IMR-90 (cell line): ENCODE results near the gene SUPT3H. TPM values are rescaled to one million over a fixed set of nuclear protein-coding genes. Genes with fewer than 3 reads are reported as not detected.

Experiments used
- ATAC-seq: fragments of 200-7000 bp; cut with Tn5 transposase; 2 replicates; pipeline ENCODE4 v1.9.1; 2020; ENCODE audit warnings: low read depth, mild to moderate bottlenecking, moderate library complexity
- BruUV-seq: library from RNA; stranded (reverse); fragments of 400-500 nt; replicated peaks from 2 replicates; lab custom pipeline; 2021; lab: Mats Ljungman, UMichigan
- CTCF ChIA-PET: fragments of 300-600 bp; formaldehyde crosslinking; extraction: SDS; loops from one replicate; lab custom pipeline; 2021; ENCODE audit warnings: antibody characterized with exemption; lab: Yijun Ruan, JAX
- POLR2A ChIA-PET: fragments of 300-600 bp; sonication (Branson Sonifier 250); formaldehyde crosslinking; loops from one replicate; lab custom pipeline; 2022; ENCODE audit warnings: antibody characterized with exemption; ENCODE audit not compliant: unreplicated experiment; lab: Charles Lee
- DNase-seq: peaks from one replicate; pipeline ENCODE4 v3.0.0; 2013
- H2AFZ ChIP-seq: replicated peaks from 2 replicates; pipeline ENCODE3; 2013; ENCODE audit warnings: low read length, mild to moderate bottlenecking; ENCODE audit not compliant: poor library complexity
- H2AK5ac ChIP-seq: 2 replicates; pipeline ENCODE4 v1.6.1; 2013; ENCODE audit warnings: low read depth, low read length, inconsistent platforms
- H2AK9ac ChIP-seq: replicated peaks from 2 replicates; pipeline ENCODE3; 2013; ENCODE audit warnings: mild to moderate bottlenecking, low read depth, low read length, moderate library complexity; ENCODE audit not compliant: poor library complexity
- H2BK120ac ChIP-seq: 2 replicates; pipeline ENCODE4 v1.6.1; 2013; ENCODE audit warnings: low read depth, low read length, inconsistent platforms
- H2BK15ac ChIP-seq: 3 replicates; pipeline ENCODE4 v1.6.1; 2013; ENCODE audit warnings: low read depth, low read length, inconsistent platforms
- H2BK20ac ChIP-seq: 2 replicates; pipeline ENCODE4 v1.6.1; 2013; ENCODE audit warnings: low read depth, mild to moderate bottlenecking, inconsistent platforms, low read length, moderate library complexity
- H2BK5ac ChIP-seq: 2 replicates; pipeline ENCODE4 v1.6.1; 2013; ENCODE audit warnings: mild to moderate bottlenecking, low read depth, low read length, inconsistent platforms; ENCODE audit not compliant: poor library complexity, severe bottlenecking
- H3K14ac ChIP-seq: replicated peaks from 2 replicates; pipeline ENCODE4 v1.6.1; 2013; ENCODE audit warnings: low read depth, low read length, inconsistent platforms
- H3K18ac ChIP-seq: 2 replicates; pipeline ENCODE4 v1.6.1; 2013; ENCODE audit warnings: low read depth, low read length, control low read depth
- H3K23ac ChIP-seq: 2 replicates; pipeline ENCODE4 v1.6.1; 2013; ENCODE audit warnings: low read depth, low read length, inconsistent platforms
- H3K27ac ChIP-seq: 2 replicates; pipeline ENCODE4 v1.5.1; 2013; ENCODE audit warnings: mild to moderate bottlenecking, control low read depth, low read length; ENCODE audit not compliant: insufficient read depth
- H3K27me3 ChIP-seq: 2 replicates; pipeline ENCODE4 v1.6.1; 2013; ENCODE audit warnings: low read length; ENCODE audit not compliant: control insufficient read depth, insufficient read depth
- H3K36me3 ChIP-seq: 2 replicates; pipeline ENCODE4 v1.6.1; 2013; ENCODE audit warnings: low read length, mixed read lengths; ENCODE audit not compliant: control insufficient read depth, insufficient read depth
- H3K4ac ChIP-seq: 2 replicates; pipeline ENCODE4 v1.6.1; 2013; ENCODE audit warnings: low read depth, low read length, inconsistent platforms
- H3K4me1 ChIP-seq: 2 replicates; pipeline ENCODE4 v1.6.1; 2013; ENCODE audit warnings: low read length, mixed read lengths; ENCODE audit not compliant: control insufficient read depth, insufficient read depth
- H3K4me2 ChIP-seq: 2 replicates; pipeline ENCODE4 v1.6.1; 2013; ENCODE audit warnings: low read depth, mild to moderate bottlenecking, control low read depth, low read length, moderate library complexity
- H3K4me3 ChIP-seq: 2 replicates; pipeline ENCODE4 v1.5.1; 2013; ENCODE audit warnings: low read depth, mild to moderate bottlenecking, control low read depth, low read length, moderate library complexity; ENCODE audit not compliant: insufficient read depth
- H3K56ac ChIP-seq: 2 replicates; pipeline ENCODE4 v1.6.1; 2013; ENCODE audit warnings: low read length, inconsistent platforms; ENCODE audit not compliant: insufficient read depth; ENCODE audit errors: extremely low read depth
- H3K79me1 ChIP-seq, 2 experiments: 2 replicates each; pipeline ENCODE4 v1.6.1; 2013; ENCODE audit warnings: low read length in 2 of 2, inconsistent platforms in 1 of 2, low read depth in 1 of 2
- H3K9ac ChIP-seq: 2 replicates; pipeline ENCODE4 v1.6.1; 2013; ENCODE audit warnings: low read depth, low read length, control low read depth
- H3K9me1 ChIP-seq: 2 replicates; pipeline ENCODE4 v1.6.1; 2013; ENCODE audit warnings: low read length, inconsistent platforms; ENCODE audit not compliant: insufficient read depth
- H3K9me3 ChIP-seq: 2 replicates; pipeline ENCODE4 v1.6.1; 2013; ENCODE audit warnings: low read length; ENCODE audit not compliant: control insufficient read depth, insufficient read depth
- H4K20me1 ChIP-seq: 2 replicates; pipeline ENCODE4 v1.6.1; 2013; ENCODE audit warnings: low read length, inconsistent platforms; ENCODE audit not compliant: insufficient read depth
- H4K5ac ChIP-seq: 2 replicates; pipeline ENCODE4 v1.6.1; 2013; ENCODE audit warnings: mild to moderate bottlenecking, low read depth, low read length, control low read depth
- H4K8ac ChIP-seq, 2 experiments: 2 replicates each; pipeline ENCODE4 v1.6.1; 2013; ENCODE audit warnings: low read depth in 2 of 2, low read length in 2 of 2, control low read depth in 1 of 2, inconsistent platforms in 1 of 2
- H4K91ac ChIP-seq: 2 replicates; pipeline ENCODE4 v1.6.1; 2013; ENCODE audit warnings: low read depth, low read length, inconsistent platforms; ENCODE audit not compliant: insufficient read depth
- BHLHE40 ChIP-seq: fragments of 150-350 bp; IDR thresholded peaks from 2 replicates; pipeline ENCODE4 v1.6.1; 2016; ENCODE audit warnings: mild to moderate bottlenecking, low read depth, low read length
- CEBPB ChIP-seq: IDR thresholded peaks from 2 replicates; pipeline ENCODE4 v1.6.1; 2012; ENCODE audit warnings: low read depth, low read length, improper control_type of control experiment
- CHD1 ChIP-seq: IDR thresholded peaks from 2 replicates; pipeline ENCODE4 v1.6.1; 2012; ENCODE audit warnings: low read depth, low read length, improper control_type of control experiment
- CTCF ChIP-seq: conservative IDR thresholded peaks from 2 replicates; pipeline ENCODE4 v1.5.1; 2012; ENCODE audit warnings: mild to moderate bottlenecking, low read depth, low read length, improper control_type of control experiment
- ELK1 ChIP-seq: fragments of 150-350 bp; IDR thresholded peaks from 2 replicates; pipeline ENCODE4 v1.6.1; 2016; ENCODE audit warnings: low read depth, mild to moderate bottlenecking, low read length, moderate library complexity, borderline replicate concordance
- FOS ChIP-seq: fragments of 150-350 bp; IDR thresholded peaks from 2 replicates; pipeline ENCODE4 v1.6.1; 2016; ENCODE audit warnings: low read depth, low read length
- MAFK ChIP-seq: IDR thresholded peaks from 2 replicates; pipeline ENCODE4 v1.6.1; 2012; ENCODE audit warnings: low read depth, low read length, improper control_type of control experiment
- MAZ ChIP-seq: IDR thresholded peaks from 2 replicates; pipeline ENCODE4 v1.6.1; 2012; ENCODE audit warnings: low read depth, mild to moderate bottlenecking, low read length, improper control_type of control experiment, moderate library complexity, borderline replicate concordance
- MXI1 ChIP-seq: IDR thresholded peaks from 2 replicates; pipeline ENCODE4 v1.6.1; 2012; ENCODE audit warnings: low read depth, mild to moderate bottlenecking, low read length, moderate library complexity, borderline replicate concordance
- NFE2L2 ChIP-seq: fragments of 150-350 bp; IDR thresholded peaks from 2 replicates; pipeline ENCODE4 v1.6.1; 2016; ENCODE audit warnings: low read depth, mild to moderate bottlenecking, low read length
- POLR2A ChIP-seq: IDR thresholded peaks from 2 replicates; pipeline ENCODE4 v1.6.1; 2012; ENCODE audit warnings: mild to moderate bottlenecking, low read depth, low read length
- RAD21 ChIP-seq: IDR thresholded peaks from 2 replicates; pipeline ENCODE4 v1.6.1; 2012; ENCODE audit warnings: low read length, improper control_type of control experiment
- RCOR1 ChIP-seq: IDR thresholded peaks from 2 replicates; pipeline ENCODE4 v1.6.1; 2012; ENCODE audit warnings: mild to moderate bottlenecking, low read length, improper control_type of control experiment; ENCODE audit not compliant: insufficient replicate concordance
- RFX5 ChIP-seq: IDR thresholded peaks from 2 replicates; pipeline ENCODE4 v1.8.0; 2012; ENCODE audit warnings: low read depth, mild to moderate bottlenecking, low read length, moderate library complexity
- SMC3 ChIP-seq: fragments of 150-350 bp; IDR thresholded peaks from 2 replicates; pipeline ENCODE4 v1.6.1; 2016; ENCODE audit warnings: low read depth, mild to moderate bottlenecking, antibody characterized with exemption, low read length, moderate library complexity
- USF2 ChIP-seq: fragments of 150-350 bp; IDR thresholded peaks from 2 replicates; pipeline ENCODE4 v1.6.1; 2017; ENCODE audit warnings: mild to moderate bottlenecking, antibody characterized with exemption, low read length, low read depth
- dilution Hi-C: fragments of 300-500 bp; cut with HindIII; formaldehyde crosslinking; loops from one replicate; pipeline ENCODE4 v1.14.3; 2018; ENCODE audit warnings: low sequenced_read_pairs; ENCODE audit not compliant: unreplicated experiment
- in situ Hi-C: fragments of 300-500 bp; cut with MboI; formaldehyde crosslinking; loops from 3 replicates; pipeline ENCODE4 v1.14.3; 2019; ENCODE audit warnings: low sequenced_read_pairs, inconsistent platforms, mixed read lengths
- intact Hi-C: fragments of 100-400 bp; cut with micrococcal nuclease; formaldehyde crosslinking; loops from 2 replicates; pipeline ENCODE4 v1.10.0; 2022
- polyA plus RNA-seq, 3 experiments: library from polyadenylated mRNA; depleted of rRNA; stranded (reverse); fragments of >200 nt; gene quantifications; 2 replicates each; pipeline ENCODE4 v1.2.3, GENCODE V29; 2012; ENCODE audit warnings: low replicate concordance in 1 of 3
- total RNA-seq: library from RNA; depleted of rRNA; stranded (reverse); fragments of >200 nt; gene quantifications from 2 replicates; pipeline ENCODE4 v1.2.3, GENCODE V29; 2012

SUPT3H gene
- total and polyA plus RNA-seq, 2 of the 4 experiments (the other 2 are of a cell fraction) = 4.5 to 5.0 TPM

- Histone ChIP-seq H2AK9ac (no peak overlapping the region), H4K20me1 (no peaks in the 10 kb centered on the region), H3K9me3 (no peaks in the 10 kb centered on the region), H3K4me1 (no peaks in the 10 kb centered on the region), H3K9me1 (no peaks in the 10 kb centered on the region), H3K56ac (peak overlapping the region; percentile 54; the same call in 1 of the 2 replicates), H3K18ac (no peak overlapping the region), H3K27ac (no peak overlapping the region), H3K9ac (no peak overlapping the region), H4K5ac (no peak overlapping the region), H4K91ac (0 out of 2 replicates have a peak overlapping the region, but pooled peaks have one; percentile 25), H2BK15ac (no peak overlapping the region), H4K8ac (0 out of 4 replicates have a peak overlapping the region, but pooled peaks of 1 of the 2 experiments have one; percentile 10), H3K79me1 (no peaks in the 10 kb centered on the region; a peak in 1 of 4 replicates), H3K4me3 (no peak overlapping the region), H2AFZ (no peak overlapping the region), H2BK120ac (peak overlapping the region; percentile 77), H2BK5ac (peak overlapping the region; percentile 60), H3K27me3 (no peaks in the 10 kb centered on the region), H2BK20ac (no peak overlapping the region), H3K23ac (no peak overlapping the region), H3K4me2 (no peak overlapping the region), H3K4ac (peak overlapping the region; percentile 4; the same call in 1 of the 2 replicates), H3K14ac (0 out of 2 replicates have a peak overlapping the region, but pooled peaks have one; percentile 60), H2AK5ac (no peak overlapping the region), H3K36me3 (no peaks in the 10 kb centered on the region)
- peak; percentile 78 for DNase-seq
- peak; percentile 88 for ATAC-seq
- ChIA-PET CTCF (no interaction called here), POLR2A (no interaction called here)
- dilution Hi-C loops (no loop called here), in situ Hi-C loops (no loop called here), intact Hi-C loops (no loop called here)
- BruUV-seq = no TSS peak
- TF ChIP-seq USF2 = no peak
- TF ChIP-seq POLR2A = no peak
- no peak for TF ChIP-seq SMC3
- TF ChIP-seq MAZ = no peak
- TF ChIP-seq FOS = no peak
- no peak for TF ChIP-seq ELK1
- no peak for TF ChIP-seq NFE2L2
- no peak for TF ChIP-seq RCOR1
- TF ChIP-seq BHLHE40 = no peak
- no peak for TF ChIP-seq RAD21
- TF ChIP-seq CTCF = no peak
- no peak for TF ChIP-seq CHD1
- TF ChIP-seq RFX5 = no peak
- TF ChIP-seq MAFK = no peak
- TF ChIP-seq MXI1 = no peak
- no peak for TF ChIP-seq CEBPB
Measured at GRCh38 chr6:45116714-45117410, 260.9 kb downstream of the SUPT3H start.
